Measurements from ENCODE around the gene AK1. TPM values are rescaled to one million over a fixed set of nuclear protein-coding genes. Genes with fewer than 3 reads are reported as not detected.
"Not testable (repeated sequence)": the region's sequence is repeated elsewhere in the genome, so short reads cannot be mapped to it uniquely, and the experiment has no call there.

The AK1 gene
- polyA plus RNA-seq, 4 donors: 35.9 to 45.3 (median 43.0) TPM

DNA sequence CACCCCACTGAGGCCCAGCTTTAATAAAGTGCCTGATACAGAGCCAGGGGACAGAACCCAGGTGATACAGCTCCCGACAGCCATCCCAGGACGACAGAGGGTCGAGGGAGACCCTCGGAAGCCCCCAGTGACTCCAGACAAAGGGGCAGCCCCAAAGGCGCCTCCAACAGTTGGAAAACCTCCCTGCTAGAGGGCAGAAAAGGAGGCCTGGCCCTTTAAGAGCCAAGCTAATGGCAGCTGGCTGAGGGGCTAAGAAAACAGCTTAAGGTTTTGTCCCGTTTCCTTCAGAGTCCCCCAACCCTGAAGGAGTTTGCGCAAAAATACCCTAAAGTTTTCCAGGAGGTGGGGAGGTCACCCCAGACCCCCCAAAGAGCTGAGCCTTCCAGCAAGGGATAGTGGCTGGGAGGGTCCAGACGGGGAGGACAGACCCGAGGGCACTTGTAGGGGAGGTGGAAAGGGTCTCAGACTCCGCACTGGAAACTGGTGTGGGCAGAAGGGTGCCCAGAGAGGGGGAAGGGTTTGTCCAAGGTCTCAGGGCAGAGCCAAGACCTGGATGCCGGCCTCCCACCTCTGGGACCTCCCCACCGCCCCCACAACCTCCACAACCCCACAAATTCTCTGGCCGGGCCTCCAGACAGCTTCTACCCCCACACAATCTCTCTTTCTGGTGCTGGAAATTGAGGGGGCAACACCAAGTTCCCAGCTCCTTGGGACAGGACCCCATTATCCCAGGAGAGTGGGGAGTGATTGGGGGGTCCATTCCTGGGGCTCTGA, 8.2 kb upstream of the AK1 start:
- no peak for DNase-seq (ENCODE audit: low read depth in 4 of 4, low spot score in 3 of 4)

DNA sequence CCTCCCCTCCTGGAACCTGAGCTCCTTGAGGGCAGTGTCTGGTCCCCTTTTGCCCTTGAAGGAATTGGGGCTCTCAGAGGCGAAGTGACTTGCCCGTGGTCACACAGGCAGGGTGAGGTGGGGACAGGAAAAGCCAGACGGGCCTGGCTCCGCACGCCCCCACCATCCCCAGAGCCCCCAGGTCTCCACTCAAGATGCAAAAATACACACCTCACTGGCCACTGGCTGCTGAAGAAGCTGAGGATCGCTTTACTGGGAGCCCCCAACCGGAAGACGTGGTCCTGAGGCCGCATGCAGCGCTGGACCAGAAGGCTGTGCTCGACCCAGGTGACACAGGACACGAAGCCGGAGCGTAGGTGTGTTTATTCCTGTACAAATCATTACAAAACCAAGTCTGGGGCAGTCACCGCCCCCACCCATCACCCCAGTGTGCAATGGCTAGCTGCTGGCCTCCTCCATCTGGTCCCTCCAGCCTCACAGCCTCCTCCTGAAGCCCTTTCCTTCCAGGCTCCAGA, 7.6 kb upstream of the AK1 start:
- DNase-seq (ENCODE audit: low read depth in 4 of 4, low spot score in 3 of 4): no peak

DNA sequence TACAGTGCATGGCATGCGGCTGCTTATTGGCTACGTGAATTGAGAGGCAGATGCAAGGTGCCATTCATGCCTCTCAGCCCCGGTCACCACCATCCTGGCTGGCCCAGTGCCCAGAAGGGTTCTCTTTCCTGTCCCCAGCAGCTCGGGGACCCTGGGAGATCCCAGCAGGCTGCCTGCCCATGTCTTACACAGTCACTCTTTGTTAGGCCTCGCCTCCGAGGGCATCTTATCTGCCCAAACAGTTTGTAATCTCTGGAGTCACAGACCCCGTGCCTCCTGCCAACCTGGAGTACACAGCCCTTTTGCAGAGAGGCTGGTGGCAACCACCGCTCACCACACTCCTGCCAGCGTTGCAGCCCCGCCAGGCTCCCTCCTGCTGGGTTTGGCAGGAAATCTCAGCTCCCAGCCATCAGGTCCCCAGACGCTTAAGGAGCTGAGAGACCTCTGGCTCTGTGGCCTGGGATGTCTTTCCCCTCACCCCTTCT, 7.0 kb upstream of the AK1 start:
- DNase-seq (ENCODE audit: low read depth in 4 of 4, low spot score in 3 of 4): no peak

DNA sequence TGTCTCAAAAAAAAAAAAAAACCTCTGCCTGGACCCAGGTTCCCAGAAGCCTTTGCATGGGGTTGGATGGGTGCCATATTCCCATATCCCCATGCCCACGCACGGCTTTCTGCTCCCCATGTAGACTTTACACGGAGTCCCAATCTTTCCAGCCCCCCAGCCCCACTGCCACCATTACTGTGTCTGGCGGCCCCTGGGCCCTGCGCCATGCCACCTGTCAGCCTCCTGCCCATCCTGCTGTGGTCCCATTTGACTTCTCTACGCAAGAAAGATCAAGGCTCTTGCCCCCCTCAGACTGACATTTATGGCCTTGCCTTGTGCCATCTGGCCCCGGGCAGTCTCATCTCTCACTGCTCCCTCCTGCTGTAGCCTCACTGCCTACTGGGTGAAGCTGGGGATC, 6.5 kb upstream of the AK1 start:
- DNase-seq (ENCODE audit: low read depth in 4 of 4, low spot score in 3 of 4): no peak

DNA sequence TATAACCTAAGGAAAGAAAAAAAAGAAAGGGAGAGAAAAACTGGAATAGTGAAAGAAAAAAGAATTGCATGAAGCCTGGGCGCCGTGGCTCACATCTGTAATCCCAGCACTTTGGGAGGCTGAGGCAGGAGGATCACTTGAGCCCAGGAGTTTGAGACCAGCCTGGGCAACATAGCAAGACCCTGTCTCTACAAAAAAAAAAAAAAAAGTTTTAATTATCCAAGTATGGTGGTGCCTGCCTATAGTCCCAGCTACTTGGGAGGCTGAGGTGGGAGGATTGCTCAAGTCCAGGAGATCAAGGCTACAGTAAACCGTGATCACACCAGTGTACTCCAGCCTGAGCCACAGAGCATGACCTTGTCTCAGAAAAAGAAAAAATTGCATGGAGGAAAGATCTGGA, 4.2 kb upstream of the AK1 start:
- DNase-seq (ENCODE audit: low read depth in 4 of 4, low spot score in 3 of 4): not testable (repeated sequence)

DNA sequence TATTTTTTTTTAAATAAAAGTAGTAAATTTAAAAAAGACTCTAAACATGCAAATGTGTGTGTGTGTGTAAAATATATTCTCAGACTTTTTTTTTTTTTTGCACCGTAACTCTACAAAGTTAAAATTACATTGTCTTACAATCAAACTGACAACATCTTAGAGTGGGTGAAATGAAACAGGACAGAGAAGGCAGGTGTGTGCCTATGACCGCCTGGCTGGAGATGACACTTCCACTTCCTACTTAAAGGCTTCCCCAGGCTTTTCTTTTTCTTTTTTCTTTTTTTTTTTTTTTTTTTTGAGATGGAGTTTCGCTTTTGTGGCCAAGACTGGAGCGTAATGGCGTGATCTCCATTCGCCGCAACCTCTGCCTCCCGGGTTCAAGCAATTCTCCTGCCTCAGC, 2.7 kb upstream of the AK1 start:
- DNase-seq (ENCODE audit: low read depth in 4 of 4, low spot score in 3 of 4): no peak

DNA sequence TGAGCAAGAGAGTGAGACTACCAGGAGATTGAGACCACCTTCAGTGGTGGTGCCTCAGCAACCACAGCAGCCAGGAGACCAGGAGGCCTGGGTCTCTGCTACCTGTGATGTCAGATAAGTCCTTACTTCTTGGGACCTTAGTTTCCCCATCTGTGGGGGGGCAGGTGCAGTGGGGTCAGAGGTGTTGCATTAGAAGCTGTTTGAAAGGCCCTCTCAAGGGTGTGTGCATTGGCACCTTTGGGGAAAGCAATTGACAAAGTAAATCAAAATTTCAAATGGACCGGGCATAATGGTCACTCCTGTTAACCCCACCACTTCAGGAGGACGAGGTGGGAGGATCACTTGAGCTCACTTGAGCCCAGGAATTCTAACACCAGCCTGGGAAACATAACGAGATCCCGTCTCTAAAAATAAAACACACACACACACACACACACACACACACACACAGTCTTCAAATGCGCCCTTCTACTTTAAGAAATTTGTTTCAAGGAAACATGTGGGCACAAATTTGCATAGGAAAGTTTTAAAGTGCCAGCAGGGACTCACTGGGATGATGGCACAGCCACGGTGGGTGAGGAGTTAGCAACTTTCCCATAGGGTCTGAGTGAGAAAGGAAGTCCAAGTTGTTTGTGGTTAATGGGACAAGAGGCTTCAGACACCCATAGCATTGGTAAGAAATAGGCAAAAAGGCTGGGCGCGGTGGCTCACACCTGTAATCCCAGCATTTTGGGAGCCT, 1.3 kb upstream of the AK1 start:
- no peak for DNase-seq (ENCODE audit: low read depth in 4 of 4, low spot score in 3 of 4)

DNA sequence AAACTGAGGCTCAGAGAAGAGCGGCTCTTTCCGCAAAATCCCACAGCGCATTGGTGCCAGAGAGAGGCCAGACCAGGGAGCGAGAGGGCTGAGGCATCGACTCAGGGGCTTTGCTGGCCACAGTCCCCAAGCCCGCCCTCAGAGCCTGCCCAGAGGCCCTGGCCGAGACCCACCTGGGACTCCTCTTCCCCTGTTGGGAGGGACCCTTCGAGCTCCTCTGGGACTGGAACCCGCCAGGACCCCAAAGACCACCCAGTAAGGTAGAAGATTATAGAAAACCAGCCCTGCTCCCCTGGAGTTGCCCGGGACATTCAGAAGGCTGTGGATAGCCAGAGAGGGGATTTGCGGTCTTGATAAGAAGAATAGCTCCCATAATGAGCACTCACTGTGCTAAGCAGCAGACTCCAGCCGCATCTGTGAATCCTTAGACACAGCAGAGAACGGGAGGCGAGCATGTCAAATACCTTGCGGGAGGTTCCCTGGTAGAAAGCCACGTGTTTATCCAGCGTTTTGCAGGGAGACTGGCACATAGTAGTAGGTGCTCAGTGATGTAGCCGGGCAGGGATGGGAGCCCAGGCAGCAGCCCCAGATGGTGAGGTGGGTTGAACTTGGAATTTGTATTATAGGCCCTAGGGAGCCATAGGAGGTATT, 651 bp upstream of the AK1 start:
- no peak for DNase-seq (ENCODE audit: low read depth in 4 of 4, low spot score in 3 of 4)

DNA sequence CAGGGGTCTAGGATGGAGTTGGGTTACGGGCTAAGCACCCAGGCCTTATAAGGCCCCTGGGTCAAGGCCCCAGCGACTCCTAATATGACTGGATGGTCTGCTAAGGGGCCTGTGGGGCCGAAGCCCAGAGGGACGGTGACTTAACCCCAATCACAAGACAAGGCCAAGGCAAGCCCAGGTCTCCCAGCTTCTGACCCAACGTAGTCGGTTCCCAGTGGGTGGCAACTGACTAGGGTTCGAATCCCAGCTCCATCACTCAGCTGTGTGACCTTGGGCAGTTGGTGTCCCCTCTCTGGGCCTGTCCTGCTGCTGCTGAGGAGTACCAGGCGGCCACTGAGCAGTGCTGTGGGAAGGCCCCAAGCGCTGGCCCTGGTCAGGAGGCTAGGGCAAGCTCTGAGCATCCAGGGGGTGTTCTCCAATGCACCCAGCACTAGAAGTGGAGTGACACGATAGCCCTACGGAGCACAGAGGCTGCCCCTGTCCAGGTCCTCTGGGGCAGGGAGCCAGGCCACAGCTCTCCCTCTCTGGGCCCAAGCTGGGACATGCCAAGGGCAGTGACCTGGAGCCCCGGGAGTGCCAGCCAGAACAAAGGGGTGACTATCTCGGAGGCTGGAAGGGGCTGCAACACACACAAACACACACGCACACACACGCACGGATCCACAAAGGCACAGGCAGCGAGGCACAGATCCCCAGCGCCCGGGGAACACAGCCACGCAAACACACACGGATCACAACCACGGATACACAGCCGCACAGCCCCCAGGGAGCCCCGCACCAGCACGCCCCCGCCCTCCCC, 512 bp downstream of the AK1 start:
- no peak for DNase-seq (ENCODE audit: low read depth in 4 of 4, low spot score in 3 of 4)

DNA sequence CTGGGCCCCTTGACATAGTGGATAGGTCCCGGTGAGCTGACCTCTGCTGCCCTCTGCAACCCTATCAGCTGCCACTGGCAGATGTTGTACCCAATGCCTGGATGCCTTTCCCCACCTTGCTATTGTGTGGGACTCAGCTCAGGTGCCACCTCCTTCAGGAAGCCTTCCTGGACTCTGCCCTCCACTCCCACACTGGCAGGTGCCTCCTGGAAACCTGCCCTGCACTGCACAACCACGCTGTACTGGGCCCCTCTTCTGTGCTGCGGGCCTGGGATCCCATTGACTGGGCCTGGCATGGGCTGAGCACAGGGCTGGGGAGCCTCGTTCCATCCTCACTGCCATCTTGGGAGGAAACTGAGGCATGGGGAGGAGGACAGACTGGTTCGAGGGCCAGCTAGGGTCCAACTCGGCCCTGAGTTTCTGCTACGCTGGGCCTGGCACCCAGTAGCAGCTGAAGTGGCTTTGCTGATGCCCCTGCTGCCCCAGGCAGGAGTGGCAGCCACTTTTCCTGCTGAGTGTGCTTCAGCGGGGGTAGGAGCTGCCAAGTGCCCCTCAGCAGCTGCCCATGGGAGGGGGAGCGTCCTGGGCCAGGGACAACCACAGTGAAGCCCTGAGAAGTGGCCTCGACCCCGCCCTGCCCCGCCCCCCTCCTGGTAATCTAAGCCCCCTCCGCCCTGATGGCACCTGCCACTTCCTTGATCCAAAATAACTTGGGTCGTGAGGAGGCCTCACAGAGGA, 1.3 kb downstream of the AK1 start:
- no peak for DNase-seq (ENCODE audit: low read depth in 4 of 4, low spot score in 3 of 4)

DNA sequence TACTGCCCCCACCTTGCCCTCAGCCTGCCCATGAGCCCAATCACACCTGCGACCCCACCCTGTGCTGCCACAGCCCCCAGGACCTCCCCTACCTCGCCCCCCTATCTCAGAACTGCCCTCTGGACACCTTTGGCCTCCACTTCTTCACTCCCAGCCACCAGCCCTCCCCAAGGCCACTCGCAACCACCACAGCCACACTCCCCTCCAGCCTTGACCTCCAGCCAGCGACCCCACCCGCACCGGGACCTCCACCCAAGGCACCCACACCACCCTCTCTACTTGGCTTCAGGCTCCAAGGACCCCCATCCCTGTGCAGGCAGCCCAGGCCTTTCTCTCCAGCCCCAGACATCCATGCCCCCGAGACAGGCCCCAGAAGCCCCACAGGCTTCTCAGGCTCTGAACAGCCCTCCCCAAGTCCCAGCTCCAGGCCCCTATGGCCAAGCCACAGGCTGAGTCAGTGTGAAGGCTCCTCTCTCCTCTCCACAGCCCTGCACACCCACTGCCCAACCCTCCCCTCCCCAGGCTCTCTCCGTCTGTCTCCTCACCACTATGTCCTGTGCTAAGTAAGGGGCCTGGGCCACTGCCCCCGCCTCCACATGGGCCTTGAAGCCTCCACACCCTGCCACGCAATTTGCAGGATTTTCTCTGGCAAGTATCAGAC, 2.0 kb downstream of the AK1 start:
- no peak for DNase-seq (ENCODE audit: low read depth in 4 of 4, low spot score in 3 of 4)

DNA sequence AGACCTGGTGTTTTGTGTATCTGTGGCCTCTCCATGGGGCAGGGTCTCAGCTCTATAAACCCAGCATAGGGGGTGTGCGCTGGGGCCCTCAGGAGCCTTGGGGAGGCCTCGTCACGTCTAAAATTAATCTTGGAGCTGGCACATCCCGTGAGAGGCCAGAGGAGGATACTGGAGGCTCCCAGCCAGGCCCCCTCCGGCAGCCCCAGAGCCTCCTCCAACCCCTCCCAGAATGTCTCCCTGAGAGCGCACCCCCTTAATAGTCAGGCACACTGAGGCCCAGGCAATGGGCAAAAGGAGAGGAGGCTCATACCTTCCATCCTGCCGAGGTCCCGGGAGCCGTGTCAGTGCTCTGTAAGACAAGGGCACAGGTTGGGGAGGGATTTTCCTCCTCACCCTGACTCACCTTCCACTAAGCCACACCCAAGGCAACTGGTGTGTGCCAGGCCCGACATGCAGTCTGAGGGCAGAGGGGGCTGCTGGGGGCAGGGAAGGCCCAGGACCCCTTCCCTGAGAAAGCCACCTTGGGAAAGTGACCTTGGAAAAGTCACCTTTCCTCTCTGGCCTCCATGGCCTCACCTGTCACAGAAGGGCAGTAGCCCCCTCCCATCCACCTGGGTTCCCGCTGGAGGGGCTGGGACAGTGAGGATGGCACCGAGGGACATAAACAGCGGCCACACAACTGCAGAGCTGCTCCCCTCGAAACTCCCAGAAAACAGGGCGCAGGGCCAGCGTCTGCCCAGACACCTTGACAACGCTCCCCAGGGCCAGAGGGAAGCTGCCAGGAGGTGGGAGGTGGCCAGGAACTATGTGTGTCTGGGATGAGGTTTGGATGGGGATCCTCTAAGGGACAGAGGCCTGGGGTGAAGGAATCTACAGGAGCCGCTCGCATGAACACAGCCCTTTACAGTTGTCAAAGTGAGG, 2.9 kb downstream of the AK1 start:
- DNase-seq (ENCODE audit: low read depth in 4 of 4, low spot score in 3 of 4): no peak

DNA sequence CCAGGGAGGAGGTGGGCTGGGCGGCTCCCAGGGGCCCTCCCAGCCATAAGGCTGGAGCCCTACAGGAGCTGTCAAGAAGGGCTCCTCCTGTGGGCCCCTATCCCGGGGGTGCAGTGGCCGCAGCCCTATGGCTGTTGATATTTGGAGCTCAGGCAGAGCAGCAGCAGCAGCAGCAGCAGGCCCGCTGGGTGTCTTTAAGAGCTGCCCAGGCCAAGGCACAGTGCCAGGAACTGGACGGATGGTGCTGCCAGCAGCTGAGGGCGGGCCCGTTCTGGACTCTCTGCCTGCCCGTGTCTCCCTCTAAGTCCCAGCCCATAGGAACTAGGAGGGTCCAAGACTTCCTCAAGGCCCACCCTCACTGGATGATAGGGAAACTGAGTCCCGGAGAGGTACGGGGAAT, 3.6 kb downstream of the AK1 start:
- DNase-seq (ENCODE audit: low read depth in 4 of 4, low spot score in 3 of 4): no peak

DNA sequence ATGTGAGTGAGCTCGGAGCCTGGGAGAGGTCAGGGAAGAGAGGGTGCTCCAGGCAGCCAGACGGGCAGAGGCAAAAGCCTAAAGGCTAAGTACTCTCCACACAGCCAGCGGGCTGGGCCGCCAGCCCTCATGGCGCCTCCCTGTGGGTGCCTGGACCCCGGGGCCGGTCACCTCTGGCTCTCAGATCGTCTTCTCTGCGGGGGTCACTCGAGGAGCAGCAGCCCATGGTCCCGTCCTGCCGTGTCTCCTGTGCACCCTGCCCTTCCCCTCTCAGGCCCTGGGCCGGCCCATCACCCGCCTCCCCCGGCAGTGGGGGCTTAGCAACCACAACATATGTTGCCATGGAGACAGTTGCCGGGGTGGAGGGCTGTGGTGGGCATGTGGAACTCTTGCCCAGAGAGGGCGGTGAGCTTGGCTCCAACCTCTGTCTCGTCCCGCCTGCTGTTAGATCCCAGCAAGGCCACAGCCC, 4.2 kb downstream of the AK1 start:
- DNase-seq (ENCODE audit: low read depth in 4 of 4, low spot score in 3 of 4): no peak

DNA sequence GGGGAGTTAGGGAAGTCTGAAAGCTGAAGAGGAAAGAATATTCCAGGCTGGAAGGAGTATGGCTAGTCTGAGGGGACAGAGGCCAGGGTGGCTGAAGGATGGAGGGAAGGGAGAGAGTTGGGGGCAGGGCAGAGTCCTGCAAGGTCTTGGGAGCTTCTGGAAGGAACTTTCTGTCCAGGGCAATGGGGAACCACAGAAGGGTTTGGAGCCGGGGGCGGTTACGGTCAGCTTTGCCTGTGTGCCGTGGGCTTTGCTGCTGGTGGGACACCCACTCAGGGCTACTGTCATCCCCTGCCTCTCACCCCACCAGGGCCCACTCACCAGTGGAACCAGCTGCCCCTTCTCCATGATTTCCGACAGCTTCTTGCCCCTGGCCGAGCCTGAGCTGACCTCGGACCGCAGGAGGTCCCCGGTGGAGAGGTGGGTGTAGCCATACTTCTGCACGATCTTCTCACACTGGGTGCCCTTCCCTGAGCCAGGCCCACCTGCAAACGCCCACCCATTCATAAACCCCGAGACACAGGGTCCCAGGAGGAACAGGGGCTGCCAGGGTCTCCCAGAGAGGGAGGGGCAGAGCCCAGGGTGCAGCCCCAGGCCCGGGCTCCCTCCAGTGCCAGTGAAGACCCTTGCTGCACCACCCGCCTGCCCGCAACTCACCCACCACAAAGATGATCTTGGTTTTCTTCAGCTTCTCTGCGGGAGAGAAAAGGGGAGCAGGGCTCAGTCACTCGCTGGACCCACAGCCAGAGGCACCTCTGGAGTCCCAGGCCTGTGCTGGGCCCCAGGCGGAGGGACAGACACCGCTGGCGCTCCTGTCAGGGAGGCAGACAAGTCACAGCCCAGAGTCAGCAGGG, 4.9 kb downstream of the AK1 start:
- DNase-seq (ENCODE audit: low read depth in 4 of 4, low spot score in 3 of 4): no peak

DNA sequence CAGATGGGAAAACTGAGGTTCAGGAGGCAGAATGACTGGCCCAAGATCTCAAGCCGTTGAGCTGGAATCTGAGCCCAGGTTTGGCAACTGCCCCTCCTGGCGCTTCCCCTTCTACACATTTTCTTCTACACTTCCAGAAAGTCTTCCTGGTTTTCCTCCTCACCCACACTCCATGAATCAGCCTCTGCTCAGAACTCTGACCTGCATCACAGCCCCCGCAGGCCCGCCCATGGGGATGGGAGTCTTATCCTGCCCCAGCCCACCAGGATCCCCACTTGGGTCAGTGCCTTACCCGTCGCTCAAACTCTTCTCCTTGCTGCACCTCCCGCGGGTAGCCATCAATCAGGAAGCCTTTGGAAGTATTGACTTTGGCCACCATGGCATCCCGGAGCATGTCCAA, 5.9 kb downstream of the AK1 start:
- no peak for DNase-seq (ENCODE audit: low read depth in 4 of 4, low spot score in 3 of 4)

DNA sequence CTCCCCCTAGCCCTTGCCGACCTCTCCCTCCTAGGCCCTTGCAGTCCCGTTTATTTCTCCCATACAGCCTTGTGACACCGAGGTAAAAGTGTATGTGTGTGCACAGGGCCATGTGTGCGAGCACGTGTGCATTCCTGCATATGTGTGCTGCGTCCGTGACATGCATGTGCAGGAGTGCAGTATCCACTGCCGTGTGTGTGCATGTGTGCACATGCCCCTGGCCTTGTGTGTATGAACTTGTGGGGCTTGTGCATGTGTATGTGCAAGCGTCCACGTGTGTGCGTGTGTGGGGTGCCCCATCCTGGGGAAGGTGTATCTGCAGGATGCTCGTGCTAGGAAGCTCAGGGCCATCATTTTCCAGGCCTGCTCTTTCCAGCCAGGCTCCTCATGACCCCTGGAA, 6.6 kb downstream of the AK1 start:
- DNase-seq (ENCODE audit: low read depth in 4 of 4, low spot score in 3 of 4): no peak
